Stimulated activated naive CD4-positive, alpha-beta T cell (primary cell): ENCODE results near the gene ELMO1.

ENCODE experiments used
- DNase-seq, 6 experiments: peaks; one replicate each; lab custom pipeline; 2025; lab: John Stamatoyannopoulos, UW

ELMO1 gene

DNA sequence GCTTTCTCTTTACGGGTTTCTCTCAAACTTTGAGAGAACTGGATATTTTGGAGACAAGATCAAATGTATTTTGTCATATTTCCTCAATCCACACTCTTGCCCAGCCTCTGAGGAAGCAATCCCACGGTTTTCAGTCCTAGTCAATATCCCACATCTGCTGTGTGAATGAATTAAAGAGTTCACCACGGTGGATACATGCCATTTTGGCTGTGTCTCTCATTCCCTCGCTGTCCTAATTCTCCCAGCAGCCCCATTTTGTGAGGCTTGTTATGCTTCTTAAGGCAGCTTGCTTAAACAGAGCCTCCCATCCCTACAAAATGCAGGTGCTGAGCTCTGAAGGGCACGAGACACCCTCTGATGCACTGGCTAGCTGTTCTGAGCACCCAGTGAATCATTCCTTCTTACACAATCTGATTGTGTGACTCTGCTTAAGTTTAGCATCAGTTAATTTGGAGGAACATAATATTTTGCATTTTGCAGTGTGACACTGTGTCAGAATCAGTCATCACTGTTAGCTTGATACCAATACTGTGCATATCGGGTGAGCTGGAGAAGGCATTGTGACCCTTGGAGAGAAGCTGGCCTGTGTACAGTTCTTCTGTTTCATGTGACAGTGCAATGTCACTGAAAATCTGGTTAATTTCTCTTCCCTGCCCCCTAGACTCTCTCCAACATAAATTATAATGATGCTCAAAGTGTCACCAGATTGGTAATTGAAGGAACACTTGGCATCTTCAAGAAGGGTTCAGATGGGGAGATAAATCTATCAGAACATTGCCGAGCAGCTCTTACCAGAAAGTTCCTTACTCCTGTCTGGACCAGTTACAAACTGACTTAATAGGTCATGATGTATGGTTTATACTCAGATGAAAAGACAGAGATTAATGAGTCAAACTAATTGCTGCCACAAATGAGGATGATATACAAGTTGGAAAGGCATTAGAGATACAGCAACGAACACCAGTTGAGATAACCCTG is 620.6 kb downstream of the ELMO1 start:
- DNase-seq = no peak

DNA sequence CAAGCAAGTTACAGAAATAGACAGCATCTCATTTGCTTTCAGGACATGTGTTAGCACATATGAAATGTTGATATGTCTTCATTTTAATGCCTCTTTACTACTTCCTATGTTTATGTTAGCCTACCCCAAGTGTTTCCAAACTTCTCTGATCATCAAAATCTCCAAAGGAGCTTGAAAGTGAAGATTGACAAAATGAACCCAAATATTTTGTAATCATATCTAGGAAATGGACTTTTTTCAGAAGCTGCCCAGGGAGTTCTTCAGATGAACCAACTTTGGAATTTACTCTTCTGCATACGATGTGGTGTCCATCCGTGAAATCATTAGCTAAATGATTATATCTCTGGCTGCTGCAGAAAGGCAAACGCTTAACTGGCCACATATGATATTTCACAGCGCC is 623.2 kb downstream of the ELMO1 start:
- DNase-seq = no peak

DNA sequence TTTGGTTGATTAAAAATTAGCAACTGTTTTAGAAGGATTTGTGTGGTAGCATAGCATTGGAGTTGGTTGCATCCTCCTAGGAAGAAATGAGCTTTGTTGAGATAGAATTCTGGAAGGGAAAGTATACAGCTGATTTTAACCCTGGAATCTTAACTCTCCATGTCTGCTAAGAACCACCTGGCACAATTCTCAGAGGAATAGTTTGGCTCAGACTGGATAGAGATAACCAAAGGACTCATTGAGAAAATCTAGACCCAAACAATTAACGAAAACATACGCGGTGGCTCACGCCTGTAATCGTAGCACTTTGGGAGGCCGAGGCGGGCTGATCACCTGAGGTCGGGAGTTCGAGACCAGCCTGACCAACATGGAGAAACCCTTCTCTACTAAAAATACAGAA is 625.3 kb downstream of the ELMO1 start:
- DNase-seq = no peak

DNA sequence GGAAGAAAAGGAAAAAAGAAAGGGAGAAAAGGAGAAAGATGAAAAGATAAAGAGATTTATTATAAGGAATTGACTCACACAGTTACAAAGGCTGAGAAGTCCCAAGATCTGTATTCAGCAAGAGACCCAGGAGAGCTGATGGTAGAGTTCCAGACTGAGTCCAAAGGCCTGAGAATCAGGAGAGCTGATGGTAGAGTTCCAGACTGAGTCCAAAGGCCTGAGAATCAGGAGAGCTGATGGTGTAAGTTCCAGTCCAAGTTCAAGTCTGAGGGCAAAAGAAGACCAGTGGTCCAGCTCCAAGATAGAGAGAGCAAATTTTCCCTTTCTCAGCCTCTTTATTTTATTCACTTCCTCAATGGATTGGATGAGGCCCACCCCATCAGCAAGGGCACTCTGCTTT is 627.0 kb downstream of the ELMO1 start:
- DNase-seq = no peak

DNA sequence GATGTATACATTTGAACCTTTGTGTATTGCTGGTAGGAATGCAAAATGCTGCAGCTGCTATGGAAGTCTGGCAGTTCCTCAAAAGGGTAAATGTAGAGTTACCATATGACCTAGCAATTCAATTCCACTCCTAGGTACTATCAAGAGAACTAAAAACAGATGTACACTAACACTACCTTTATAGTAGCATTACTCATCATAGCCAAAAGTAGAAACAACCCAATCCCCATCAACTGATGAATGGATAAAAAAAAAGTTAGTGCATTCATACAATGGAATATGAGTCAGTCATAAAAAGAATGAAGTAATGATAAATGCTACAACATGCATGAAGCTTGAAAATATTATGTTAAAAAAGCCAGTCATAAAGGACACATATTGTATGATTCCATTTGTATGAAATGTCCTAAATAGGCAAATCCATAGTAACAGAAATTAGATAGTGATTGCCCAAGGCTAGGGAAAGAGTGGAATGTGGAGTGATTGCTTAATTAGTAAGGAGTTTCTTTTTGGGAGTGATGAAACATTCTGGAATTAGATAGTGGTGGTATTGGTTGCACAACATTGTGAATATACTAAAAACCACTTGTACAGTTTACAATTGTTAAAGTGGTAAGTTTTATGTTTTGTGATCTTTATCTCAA is 628.0 kb downstream of the ELMO1 start:
- no peak for DNase-seq

DNA sequence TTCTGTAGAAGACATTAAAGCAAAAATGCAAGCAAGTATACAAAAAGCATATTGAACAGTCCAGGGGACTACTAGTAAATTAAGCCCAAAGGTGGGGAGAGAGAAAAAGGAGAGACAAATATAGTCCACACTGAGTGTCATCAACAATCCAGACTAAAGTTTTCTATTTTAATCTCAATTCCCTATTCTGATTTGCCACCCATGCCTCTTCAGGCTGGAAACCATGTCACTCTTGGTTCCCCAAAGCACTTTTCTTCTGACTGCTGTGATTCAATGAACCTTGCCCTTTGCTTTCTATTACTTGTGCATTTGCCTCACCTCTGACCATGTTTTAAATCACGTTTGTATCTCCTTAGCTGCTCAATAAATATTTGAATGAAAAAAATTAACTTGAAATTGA is 629.0 kb downstream of the ELMO1 start:
- DNase-seq = no peak

DNA sequence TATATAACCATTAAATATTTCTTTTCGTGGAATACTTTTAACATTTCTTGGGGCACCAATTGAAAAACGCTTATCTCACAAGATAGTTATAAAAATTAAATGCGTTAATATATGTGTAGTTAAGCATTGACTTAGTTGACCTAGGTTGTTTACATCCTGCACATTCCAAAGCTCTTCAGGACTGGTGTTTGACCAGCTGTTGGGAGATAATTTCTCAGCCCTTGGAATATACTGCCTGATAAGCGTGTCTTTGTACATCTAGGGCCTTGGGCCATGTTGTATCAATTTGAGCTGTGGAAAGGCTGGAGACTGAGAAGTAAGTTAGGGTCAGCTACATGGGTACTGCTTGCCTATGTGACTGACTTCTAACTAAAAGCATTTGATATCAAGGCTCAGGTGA is 634.4 kb downstream of the ELMO1 start:
- no peak for DNase-seq

DNA sequence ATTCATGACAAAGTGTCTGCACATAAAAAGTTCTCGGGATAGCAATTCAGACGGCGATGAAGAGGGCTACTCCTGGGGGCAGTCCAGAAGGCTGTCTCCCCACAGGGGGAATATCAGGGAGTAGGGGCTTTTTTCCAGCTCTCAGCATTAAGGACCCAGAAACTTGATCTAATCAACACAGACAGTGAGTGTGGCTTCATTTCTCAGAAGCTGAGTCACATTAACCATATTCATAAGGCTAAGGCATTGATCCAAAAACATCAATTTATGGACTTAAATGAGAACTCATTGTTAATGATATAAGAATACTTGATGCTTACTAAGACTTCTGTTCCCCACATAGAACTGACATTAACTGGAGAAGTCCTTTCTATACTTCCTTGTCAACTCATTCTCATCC is 636.9 kb downstream of the ELMO1 start:
- no peak for DNase-seq

DNA sequence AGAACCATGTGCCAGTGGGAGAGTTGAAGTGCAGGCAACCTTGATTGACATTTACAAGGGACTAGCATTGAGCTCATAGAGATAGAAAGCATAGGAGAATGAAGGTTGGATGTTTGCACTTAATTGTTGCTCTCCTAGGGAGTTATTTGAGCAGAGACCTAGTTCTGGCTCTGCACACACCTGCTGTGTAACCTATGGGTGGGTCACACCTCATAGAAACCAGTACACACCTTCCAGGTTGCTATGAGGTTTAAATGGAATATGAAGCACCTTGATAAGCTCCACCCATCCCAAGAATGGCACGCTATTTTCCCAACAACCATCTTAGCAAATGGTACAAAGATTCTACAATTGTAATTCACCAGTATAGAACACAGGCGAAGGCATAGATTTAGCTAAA is 638.2 kb downstream of the ELMO1 start:
- DNase-seq = no peak

DNA sequence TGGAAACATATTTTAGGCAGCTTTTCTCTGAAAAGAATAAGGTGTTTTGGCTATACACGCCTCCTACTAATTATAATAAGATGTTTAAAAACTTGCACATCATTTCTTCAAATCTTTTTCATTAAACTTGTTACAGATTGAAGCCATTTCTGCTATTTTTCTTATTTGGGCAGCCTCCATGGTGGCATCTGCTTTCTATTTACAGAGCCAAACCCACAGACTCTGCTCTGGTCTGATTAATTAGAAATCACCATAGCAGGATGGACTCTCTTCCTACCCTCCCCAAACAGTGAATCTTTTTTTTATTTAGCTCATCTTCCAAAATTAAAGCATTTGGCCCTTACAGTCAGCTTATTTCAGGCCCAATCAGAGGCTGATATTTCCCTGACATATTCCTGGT is 638.6 kb downstream of the ELMO1 start:
- DNase-seq = no peak

DNA sequence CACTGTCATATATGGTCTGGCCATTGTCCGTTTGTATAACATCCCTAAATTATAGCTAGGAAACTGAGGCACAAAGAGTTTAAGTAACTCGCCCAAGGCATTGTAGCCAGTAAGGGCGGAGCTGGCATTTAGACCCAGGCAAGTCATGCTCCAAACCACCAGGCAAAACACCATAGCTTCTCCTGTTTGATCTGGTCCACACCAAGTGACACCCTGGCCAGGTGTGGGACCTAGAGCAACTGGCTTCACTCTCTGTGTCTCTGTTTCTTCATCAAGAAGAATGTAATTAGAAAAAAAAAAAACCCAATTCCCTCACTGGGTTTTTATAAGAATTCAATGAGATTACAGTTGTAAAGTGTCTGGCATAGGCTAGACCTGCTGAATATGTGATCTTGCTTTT is 639.2 kb downstream of the ELMO1 start:
- no peak for DNase-seq

DNA sequence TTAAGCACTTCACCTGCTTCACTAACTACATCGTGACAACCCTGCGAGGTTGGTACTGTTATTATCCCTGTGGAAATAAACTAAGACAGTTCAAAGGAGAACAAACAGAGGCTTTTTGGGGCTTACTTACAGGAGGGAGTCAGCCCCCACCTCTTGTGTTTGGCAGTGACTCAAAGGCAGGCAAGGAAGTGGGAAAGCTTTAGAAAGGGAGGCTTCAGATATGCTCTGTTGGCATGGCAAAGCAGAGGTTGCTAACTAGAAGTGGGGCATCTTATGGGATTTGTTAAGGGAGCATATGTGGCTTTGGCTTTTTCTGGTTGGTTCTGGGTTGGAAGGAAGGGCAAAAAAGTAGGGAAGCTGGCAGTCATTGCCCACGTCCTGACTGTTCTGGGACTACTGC is 639.6 kb downstream of the ELMO1 start:
- peak in 1 of 6 experiments; percentile 12 for DNase-seq

DNA sequence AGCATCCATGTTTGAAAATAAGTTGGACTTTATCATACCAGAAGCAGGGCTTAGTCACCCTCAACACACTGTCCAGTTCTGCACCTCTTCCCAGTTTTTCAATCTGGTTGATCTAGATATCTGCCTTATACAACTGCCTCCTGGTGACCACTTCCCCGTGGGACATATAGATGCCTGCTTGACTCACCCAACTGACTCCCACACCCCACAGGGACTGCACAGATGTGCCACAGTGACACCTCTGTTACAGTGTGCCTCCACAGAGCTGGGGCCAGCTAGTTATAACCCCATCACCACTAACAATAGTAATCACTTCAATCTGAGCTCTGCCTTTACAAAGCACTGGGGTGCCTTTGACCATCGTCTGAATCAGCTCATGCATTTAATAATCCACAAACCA is 641.8 kb downstream of the ELMO1 start:
- no peak for DNase-seq
